Neural crest cell (in vitro differentiated cells): Measurements from ENCODE around the gene GPR42. TPM values are rescaled to one million over a fixed set of nuclear protein-coding genes. Genes with fewer than 3 reads are reported as not detected.
A peak's percentile ranks its signal among the peaks of the same experiment; 100 is the strongest.

Experiments used
- DNase-seq: peaks from one replicate; pipeline ENCODE4 v3.0.0; 2021; ENCODE audit warnings: low read depth, mixed read lengths, low spot score
- H3K27ac Mint-ChIP-seq: one replicate; pipeline ENCODE4 v1.8.0; 2021; ENCODE audit warnings: mild to moderate bottlenecking, mixed read lengths; ENCODE audit not compliant: unreplicated experiment
- H3K27me3 Mint-ChIP-seq: 2 replicates; pipeline ENCODE4 v1.8.0; 2021; ENCODE audit warnings: low read depth, mild to moderate bottlenecking, mixed read lengths
- H3K36me3 Mint-ChIP-seq: 2 replicates; pipeline ENCODE4 v1.8.0; 2021; ENCODE audit warnings: low read depth, mild to moderate bottlenecking, mixed read lengths
- H3K4me1 Mint-ChIP-seq: 2 replicates; pipeline ENCODE4 v1.8.0; 2021; ENCODE audit warnings: mixed read lengths
- H3K4me3 Mint-ChIP-seq: one replicate; pipeline ENCODE4 v1.8.0; 2021; ENCODE audit warnings: mild to moderate bottlenecking, mixed read lengths
- H3K9me3 Mint-ChIP-seq: 2 replicates; pipeline ENCODE4 v1.8.0; 2021; ENCODE audit warnings: mixed read lengths
- CTCF ChIP-seq: fragments of 200-600 bp; sonication (generic); conservative IDR thresholded peaks from 2 replicates; pipeline ENCODE4 v1.5.0; 2021; ENCODE audit warnings: antibody characterized with exemption, mild to moderate bottlenecking
- total RNA-seq: library from RNA; stranded (reverse); gene quantifications from 2 replicates; pipeline ENCODE4 v1.2.1, GENCODE V29; 2021

Gene GPR42
- total RNA-seq, 1 donor from 2014 or later: not detected

DNA sequence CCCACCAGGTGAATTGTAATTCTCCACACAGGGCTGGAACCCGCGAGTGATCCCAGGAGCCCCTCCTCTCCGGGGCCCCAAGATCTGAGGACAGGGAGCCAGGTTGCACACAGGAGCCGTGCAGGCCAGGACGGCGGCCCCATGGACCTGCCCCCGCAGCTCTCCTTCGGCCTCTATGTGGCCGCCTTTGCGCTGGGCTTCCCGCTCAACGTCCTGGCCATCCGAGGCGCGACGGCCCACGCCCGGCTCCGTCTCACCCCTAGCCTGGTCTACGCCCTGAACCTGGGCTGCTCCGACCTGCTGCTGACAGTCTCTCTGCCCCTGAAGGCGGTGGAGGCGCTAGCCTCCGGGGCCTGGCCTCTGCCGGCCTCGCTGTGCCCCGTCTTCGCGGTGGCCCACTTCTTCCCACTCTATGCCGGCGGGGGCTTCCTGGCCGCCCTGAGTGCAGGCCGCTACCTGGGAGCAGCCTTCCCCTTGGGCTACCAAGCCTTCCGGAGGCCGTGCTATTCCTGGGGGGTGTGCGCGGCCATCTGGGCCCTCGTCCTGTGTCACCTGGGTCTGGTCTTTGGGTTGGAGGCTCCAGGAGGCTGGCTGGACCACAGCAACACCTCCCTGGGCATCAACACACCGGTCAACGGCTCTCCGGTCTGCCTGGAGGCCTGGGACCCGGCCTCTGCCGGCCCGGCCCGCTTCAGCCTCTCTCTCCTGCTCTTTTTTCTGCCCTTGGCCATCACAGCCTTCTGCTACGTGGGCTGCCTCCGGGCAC, 19.3 kb upstream of the GPR42 start:
- no peaks in the 10 kb centered on the region for H3K36me3 Mint-ChIP-seq
- no peak for DNase-seq
- no peaks in the 10 kb centered on the region for H3K9me3 Mint-ChIP-seq
- H3K27me3 Mint-ChIP-seq: peaks cover 40% of the 10 kb centered on the region
- H3K27ac Mint-ChIP-seq: no peak overlapping the region
- no peaks in the 10 kb centered on the region for H3K4me1 Mint-ChIP-seq
- H3K4me3 Mint-ChIP-seq: no peak overlapping the region
- TF ChIP-seq CTCF: no peak

DNA sequence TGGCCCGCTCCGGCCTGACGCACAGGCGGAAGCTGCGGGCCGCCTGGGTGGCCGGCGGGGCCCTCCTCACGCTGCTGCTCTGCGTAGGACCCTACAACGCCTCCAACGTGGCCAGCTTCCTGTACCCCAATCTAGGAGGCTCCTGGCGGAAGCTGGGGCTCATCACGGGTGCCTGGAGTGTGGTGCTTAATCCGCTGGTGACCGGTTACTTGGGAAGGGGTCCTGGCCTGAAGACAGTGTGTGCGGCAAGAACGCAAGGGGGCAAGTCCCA, 18.8 kb upstream of the GPR42 start:
- Mint-ChIP-seq H3K4me1 (no peaks in the 10 kb centered on the region), H3K27me3 (peaks cover 34% of the 10 kb centered on the region), H3K36me3 (no peaks in the 10 kb centered on the region), H3K9me3 (no peaks in the 10 kb centered on the region), H3K4me3 (no peak overlapping the region), H3K27ac (no peak overlapping the region)
- DNase-seq: no peak
- no peak for TF ChIP-seq CTCF

GRCh38 chr19:35352448-35353304, 18.2 kb upstream of the GPR42 start:
- Mint-ChIP-seq H3K4me3 (no peak overlapping the region), H3K9me3 (no peaks in the 10 kb centered on the region), H3K36me3 (no peaks in the 10 kb centered on the region), H3K4me1 (no peaks in the 10 kb centered on the region), H3K27me3 (peaks cover 29% of the 10 kb centered on the region), H3K27ac (no peak overlapping the region)
- peak; percentile 69 for DNase-seq
- peak; percentile 85 for TF ChIP-seq CTCF

DNA sequence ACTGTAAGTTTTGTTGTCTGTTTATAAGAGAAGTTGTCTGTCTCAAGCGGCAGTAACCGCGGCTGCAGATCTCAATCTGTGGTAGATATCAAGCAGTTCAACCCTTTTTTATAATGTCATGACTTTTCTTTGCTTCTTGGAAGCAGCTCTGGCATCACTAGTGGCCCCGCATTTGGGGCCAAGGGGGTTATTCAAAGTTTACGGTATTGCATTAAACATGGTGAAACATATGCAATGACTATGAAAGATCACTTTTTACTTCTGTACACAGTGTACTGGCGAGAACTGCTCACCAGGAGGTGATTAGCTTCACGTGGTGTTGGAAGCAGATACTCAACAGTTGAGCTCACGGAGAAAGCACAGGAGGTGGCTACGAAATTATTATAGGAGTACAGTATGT, 17.2 kb upstream of the GPR42 start:
- no peak for DNase-seq
- no peak overlapping the region for H3K4me3 Mint-ChIP-seq
- no peak overlapping the region for H3K27ac Mint-ChIP-seq
- H3K9me3 Mint-ChIP-seq: no peaks in the 10 kb centered on the region
- peaks cover 20% of the 10 kb centered on the region for H3K27me3 Mint-ChIP-seq
- no peak for TF ChIP-seq CTCF
- H3K4me1 Mint-ChIP-seq: no peaks in the 10 kb centered on the region
- H3K36me3 Mint-ChIP-seq: no peaks in the 10 kb centered on the region

- H3K9me3 Mint-ChIP-seq: no peaks in the 10 kb centered on the region
- DNase-seq: no peak
- no peak overlapping the region for H3K27ac Mint-ChIP-seq
- TF ChIP-seq CTCF: no peak
- H3K27me3 Mint-ChIP-seq: peaks cover 9% of the 10 kb centered on the region
- H3K4me1 Mint-ChIP-seq: no peaks in the 10 kb centered on the region
- no peaks in the 10 kb centered on the region for H3K36me3 Mint-ChIP-seq
- H3K4me3 Mint-ChIP-seq: no peak overlapping the region
Observed at GRCh38 chr19:35354898-35355297, 16.0 kb upstream of the GPR42 start.
